Thoracic aorta (tissue), 2 donors: Measurements from ENCODE around the gene UBE2QL1. TPM values are rescaled to one million over a fixed set of nuclear protein-coding genes. Genes with fewer than 3 reads are reported as not detected.

Experiments
- ATAC-seq: fragments of 150-250 bp; one replicate; pipeline ENCODE4 v1.8.0; 2017; ENCODE audit warnings: low read depth; ENCODE audit not compliant: insufficient number of reproducible peaks, low FRiP score
- DNase-seq: peaks from one replicate; pipeline ENCODE4 v3.0.0-alpha.2; 2020; ENCODE audit warnings: low spot score
- H3K27ac ChIP-seq, 2 donors: fragments of 200-600 bp; sonication (generic); 1 replicate in 1 of 2; 2 replicates in 1 of 2; pipeline ENCODE4 v1.5.1; 2016; ENCODE audit warnings: mild to moderate bottlenecking in 2 of 2, moderate library complexity in 2 of 2
- H3K27me3 ChIP-seq: fragments of 200-600 bp; sonication (generic); replicated peaks from 2 replicates; pipeline ENCODE4 v1.6.0; 2016; ENCODE audit warnings: mild to moderate bottlenecking; ENCODE audit not compliant: insufficient read depth
- H3K36me3 ChIP-seq: fragments of 200-600 bp; sonication (generic); one replicate; pipeline ENCODE4 v1.5.1; 2016
- H3K4me1 ChIP-seq, 2 donors: fragments of 200-600 bp; sonication (generic); 1 replicate in 1 of 2; 2 replicates in 1 of 2; pipeline versions ENCODE4 v1.5.1 to v1.6.0; 2016; ENCODE audit warnings: low read depth in 2 of 2, mild to moderate bottlenecking in 1 of 2; ENCODE audit not compliant: control insufficient read depth in 1 of 2
- H3K4me3 ChIP-seq: fragments of 200-600 bp; sonication (generic); 2 replicates; pipeline ENCODE4 v1.5.1; 2016; ENCODE audit warnings: mild to moderate bottlenecking
- H3K9me3 ChIP-seq: fragments of 200-600 bp; sonication (generic); 2 replicates; pipeline ENCODE4 v1.5.1; 2016
- CTCF ChIP-seq: fragments of 200-600 bp; sonication (generic); IDR thresholded peaks from one replicate; pipeline ENCODE4 v1.5.1; 2019; ENCODE audit warnings: antibody characterized with exemption
- total RNA-seq, 2 donors: library from RNA; depleted of rRNA; stranded (reverse); fragments of >200 nt; gene quantifications; one replicate each; pipeline versions ENCODE4 v1.1.0 to v1.2.3, GENCODE V29; 2016

Gene UBE2QL1
- total RNA-seq, 2 donors from 2014 or later: 3.2 to 3.5 TPM

DNA sequence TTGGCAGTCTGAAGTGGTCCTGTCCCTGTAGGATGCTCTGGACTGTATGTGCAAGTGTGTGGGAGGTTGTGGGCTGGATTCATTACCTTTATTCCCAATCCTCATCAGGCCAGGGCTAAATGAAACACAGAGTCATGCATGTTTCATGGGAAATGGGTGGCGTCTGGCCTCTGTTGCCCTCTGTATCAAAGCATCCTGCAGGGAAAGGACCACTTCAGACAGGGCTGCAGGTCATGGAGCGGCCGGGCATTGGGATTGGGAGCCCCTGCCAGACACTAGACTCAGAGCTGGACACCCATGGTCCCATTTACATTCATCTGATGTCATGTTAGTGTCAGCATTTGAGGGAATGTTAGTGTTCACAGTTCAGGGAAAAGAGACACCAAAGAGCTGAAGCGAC is 53.8 kb downstream of the UBE2QL1 start:
- no peaks in the 10 kb centered on the region for H3K36me3 ChIP-seq
- no peaks in the 10 kb centered on the region for H3K9me3 ChIP-seq
- ATAC-seq: no peak
- H3K4me1 ChIP-seq: no peaks in the 10 kb centered on the region
- no peak overlapping the region for H3K27ac ChIP-seq
- no peak for TF ChIP-seq CTCF
- H3K27me3 ChIP-seq: no peaks in the 10 kb centered on the region
- H3K4me3 ChIP-seq: no peak overlapping the region
- DNase-seq: no peak

DNA sequence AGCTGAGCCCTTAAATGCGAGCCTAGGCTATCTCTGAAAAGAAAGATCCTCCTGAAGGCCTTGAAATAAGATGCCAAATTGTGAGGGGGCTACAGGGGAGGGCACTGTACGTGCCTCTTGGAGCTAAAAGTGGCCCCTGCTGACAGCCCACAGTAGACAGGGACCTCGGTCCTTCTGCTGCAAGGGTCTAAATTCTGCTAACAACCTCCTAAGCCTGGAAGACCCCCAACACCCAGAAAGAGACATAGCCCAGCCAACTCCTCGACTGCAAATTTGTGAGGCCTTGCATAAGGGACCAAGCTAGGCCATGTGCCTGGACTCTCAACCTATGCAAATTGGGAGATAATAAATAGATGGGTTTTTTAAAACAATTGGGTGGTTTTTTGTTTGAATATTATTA is 54.7 kb downstream of the UBE2QL1 start:
- TF ChIP-seq CTCF: no peak
- Histone ChIP-seq H3K4me1 (no peaks in the 10 kb centered on the region), H3K4me3 (no peak overlapping the region), H3K9me3 (no peaks in the 10 kb centered on the region), H3K36me3 (no peaks in the 10 kb centered on the region), H3K27me3 (no peaks in the 10 kb centered on the region), H3K27ac (no peak overlapping the region)
- DNase-seq (no peak), ATAC-seq (no peak)

DNA sequence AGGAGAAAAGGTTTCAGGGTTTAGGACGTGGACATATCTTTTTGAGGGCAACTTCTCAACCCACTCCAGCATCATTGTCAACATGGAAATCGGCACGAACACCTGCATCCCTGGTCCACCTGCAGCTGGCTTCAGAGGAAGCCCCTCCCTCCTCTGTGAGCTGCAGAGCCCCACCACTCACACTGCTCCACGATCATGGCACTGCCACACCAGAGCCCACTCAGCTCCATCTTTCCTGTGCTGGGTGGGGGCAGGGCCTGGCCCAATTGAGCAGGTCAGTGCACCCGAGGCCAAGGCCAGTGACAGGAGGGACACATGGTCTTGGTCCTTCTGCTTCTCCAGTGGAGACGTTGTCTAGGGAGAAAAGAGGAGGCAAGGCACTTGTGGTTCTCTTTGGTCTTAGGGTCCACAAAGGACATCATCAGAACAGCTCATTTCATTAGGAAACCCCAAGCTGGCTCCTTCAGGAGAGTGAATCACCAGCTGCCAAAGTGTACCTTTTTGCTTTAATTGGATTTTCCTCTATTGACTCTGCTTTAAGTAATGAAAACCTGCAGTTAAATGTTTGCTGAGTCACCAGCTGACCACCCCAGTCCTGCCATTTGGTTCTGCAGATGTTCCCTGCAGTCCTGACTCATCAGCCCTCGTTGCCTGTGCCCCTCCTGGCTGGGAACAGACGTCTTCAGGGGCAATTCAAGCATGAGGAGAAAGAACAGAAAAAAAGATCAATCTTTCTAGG is 56.2 kb downstream of the UBE2QL1 start:
- Histone ChIP-seq H3K4me1 (no peaks in the 10 kb centered on the region), H3K9me3 (no peaks in the 10 kb centered on the region), H3K27ac (no peak overlapping the region), H3K27me3 (no peaks in the 10 kb centered on the region), H3K4me3 (no peak overlapping the region), H3K36me3 (no peaks in the 10 kb centered on the region)
- TF ChIP-seq CTCF: no peak
- ATAC-seq (no peak), DNase-seq (no peak)

DNA sequence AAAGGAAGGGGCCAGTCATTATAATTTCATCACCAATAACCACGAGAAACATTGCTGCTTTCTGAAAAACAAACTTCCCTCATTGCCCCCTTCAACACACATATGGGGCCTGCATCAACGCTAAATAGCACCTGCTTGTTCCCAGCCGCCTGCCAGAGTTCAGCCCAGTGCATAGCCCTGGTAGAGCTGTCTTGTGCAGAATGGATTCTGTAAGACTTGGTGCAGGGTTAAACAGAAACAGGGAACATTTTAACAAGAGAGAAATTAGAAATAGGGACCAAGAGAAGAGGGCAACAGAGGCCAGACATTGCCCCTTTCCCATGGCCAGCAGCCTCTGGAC is 56.7 kb downstream of the UBE2QL1 start:
- ATAC-seq (no peak), DNase-seq (no peak)
- H3K4me1 ChIP-seq: no peaks in the 10 kb centered on the region
- no peak for TF ChIP-seq CTCF
- H3K27ac ChIP-seq: no peak overlapping the region
- H3K4me3 ChIP-seq: no peak overlapping the region
- no peaks in the 10 kb centered on the region for H3K9me3 ChIP-seq
- no peaks in the 10 kb centered on the region for H3K27me3 ChIP-seq
- H3K36me3 ChIP-seq: no peaks in the 10 kb centered on the region

- H3K36me3 ChIP-seq: no peaks in the 10 kb centered on the region
- DNase-seq (no peak), ATAC-seq (no peak)
- no peaks in the 10 kb centered on the region for H3K4me1 ChIP-seq
- no peak for TF ChIP-seq CTCF
- H3K9me3 ChIP-seq: no peaks in the 10 kb centered on the region
- H3K27me3 ChIP-seq: no peaks in the 10 kb centered on the region
- H3K4me3 ChIP-seq: no peak overlapping the region
- H3K27ac ChIP-seq: no peak overlapping the region
Observed at GRCh38 chr5:6505783-6506557, 57.3 kb downstream of the UBE2QL1 start.
